GM19238 (cell line): Measurements from ENCODE around the gene ATF6.
"Not testable (repeated sequence)": the region's sequence is repeated elsewhere in the genome, so short reads cannot be mapped to it uniquely, and the experiment has no call there.

Experiments used
- DNase-seq: peaks from one replicate; pipeline ENCODE4 v3.0.0; 2011; ENCODE audit warnings: low spot score; ENCODE audit not compliant: insufficient read length

Gene ATF6

DNA sequence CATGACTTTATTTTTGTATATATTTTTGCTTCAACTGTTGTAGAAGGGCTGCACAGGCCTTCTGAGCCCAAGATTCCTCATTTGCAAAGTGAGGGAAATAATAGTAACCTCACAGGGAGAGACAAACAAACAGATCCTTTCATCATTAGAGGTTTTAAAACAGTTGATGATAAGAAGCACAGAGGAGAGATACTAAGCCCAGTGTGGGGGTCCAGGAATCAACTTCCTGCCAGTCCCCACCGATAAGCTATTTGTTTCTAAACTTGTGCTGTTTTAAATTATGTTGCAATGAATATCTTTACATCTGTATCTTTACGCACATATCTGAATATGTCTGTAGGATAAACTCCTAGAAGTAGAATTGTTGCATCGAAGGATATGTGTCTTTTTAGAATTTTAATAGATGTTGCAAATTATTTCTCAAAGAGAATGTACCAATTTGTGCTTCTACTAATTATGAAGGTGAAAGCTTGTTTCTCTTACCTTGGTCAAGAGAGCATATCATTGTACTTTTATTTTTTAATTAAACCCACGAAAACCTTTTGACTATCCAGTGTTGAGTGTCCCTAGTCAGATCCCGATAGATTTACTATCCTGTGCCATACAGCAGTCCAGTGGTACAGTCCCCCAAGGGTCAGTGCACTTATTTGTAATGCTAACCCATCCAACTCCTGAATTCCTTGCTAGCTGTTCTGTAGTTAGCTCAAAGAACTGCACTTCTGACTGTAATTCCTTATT lies 34.0 kb upstream of the ATF6 start:
- DNase-seq, result no peak

DNA sequence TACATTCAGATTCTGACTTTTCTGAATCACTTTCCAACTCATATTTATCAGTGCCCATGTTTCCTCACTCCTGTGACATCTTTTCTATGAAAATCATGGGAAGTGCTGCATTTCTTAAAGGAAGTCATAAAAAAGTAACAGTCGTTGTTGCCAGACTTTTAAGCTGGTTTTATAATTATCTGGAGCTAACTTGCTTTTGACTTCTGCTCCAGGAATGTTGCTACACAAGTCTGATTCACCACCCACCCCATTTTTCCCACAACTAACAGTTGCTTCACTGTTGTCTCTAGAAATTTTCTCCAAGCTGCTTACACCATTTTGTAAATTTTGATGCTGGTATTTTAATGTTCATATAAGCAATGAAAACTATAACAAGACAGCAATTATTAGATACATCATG lies 32.6 kb upstream of the ATF6 start:
- no peak for DNase-seq

DNA sequence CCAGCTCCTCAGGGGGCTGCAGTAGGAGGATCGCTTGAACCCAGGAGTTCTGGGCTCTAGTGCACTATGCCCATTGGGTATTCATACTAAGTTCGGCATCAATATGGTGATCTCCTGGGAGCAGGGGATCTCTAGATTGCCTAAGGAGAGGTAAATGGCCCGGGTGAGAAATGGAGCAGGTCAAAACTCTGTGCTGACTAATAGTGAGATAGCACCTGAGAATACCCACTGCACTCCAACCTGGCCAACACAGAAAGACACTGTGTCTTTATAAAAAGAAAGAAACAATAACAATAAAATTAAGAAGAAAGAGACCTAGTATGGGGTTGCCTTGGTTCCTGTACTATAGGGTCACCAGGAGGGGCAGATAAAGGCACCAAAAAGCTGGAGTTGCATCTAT lies 30.3 kb upstream of the ATF6 start:
- no peak for DNase-seq

DNA sequence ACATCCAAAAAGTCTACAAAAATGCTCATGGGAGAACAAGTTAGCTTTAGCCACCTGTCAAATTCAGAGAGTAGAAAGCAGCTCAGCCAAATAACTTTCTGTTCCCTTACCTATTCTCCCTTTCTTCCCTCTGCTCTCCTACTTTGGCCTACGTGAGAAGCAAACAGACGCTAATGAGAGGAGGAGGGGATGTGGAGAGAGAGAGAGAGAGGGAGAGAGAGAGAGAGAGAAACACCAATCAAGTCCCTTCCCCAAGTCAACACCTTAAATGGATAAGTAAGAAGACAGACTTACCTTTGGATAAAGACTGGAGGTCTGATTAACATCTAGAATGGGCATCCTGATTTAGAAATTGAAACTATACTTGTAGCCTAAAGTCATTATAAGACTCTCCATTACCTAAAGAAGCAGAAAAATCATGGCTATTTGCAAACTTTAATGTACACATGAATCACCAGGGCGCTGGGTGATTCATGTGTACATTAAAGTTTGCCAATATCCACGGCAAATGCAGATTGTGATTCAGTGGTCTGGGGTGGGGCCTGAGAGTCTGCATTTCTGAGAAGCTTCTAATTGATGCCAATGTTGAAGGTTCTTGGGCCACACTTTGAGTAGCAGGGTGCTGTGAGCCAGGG lies 29.7 kb upstream of the ATF6 start:
- DNase-seq, result no peak

DNA sequence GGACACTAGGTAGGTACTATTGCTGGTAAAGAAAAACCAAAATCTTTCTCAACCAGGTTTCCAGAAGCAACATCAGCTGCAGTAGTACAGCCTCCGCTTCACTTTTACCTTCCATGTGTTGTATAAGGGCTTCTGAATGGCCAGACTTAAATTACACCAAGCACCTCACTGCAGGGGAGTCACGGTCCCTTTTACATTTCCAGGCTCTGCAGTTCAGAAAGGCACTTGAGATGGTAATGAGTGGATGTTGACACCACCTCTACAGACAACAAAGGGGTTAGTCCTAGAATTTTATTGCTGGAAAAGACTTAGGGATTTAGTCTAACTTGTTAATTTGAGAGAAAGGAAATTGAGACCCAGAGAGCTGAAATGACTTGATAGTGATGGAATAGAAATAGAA lies 28.5 kb upstream of the ATF6 start:
- DNase-seq, result no peak

DNA sequence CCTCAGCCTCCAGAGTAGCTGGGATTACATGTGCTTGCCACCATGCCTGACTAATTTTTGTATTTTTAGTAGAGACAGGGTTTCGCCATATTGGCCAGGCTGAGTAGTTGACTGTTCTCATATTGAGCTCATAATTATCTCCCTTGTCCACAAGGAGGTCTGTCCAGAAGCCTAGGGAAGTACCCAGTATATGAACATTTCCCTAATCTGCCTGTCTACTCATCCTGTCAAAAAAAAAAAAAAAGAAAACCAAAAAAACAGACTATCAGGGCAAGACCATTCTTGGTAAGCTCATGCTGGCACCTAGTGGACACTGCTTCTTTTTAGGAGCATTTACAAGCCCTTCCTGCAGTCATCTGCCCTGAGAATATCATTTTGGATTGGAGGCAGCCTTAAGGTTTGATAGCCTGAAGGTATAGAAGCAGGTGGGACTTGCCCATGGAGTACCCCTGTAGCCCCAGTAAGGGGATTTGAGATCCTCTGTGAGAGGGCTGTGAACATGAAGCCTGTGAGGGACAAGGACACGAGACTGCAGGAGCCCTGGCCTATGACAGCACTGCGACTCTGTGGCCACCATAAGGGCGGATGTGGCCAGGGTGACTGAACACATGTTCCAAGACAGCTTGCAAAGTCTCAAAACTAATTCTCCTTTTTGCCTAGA lies 27.4 kb upstream of the ATF6 start:
- DNase-seq, result no peak

DNA sequence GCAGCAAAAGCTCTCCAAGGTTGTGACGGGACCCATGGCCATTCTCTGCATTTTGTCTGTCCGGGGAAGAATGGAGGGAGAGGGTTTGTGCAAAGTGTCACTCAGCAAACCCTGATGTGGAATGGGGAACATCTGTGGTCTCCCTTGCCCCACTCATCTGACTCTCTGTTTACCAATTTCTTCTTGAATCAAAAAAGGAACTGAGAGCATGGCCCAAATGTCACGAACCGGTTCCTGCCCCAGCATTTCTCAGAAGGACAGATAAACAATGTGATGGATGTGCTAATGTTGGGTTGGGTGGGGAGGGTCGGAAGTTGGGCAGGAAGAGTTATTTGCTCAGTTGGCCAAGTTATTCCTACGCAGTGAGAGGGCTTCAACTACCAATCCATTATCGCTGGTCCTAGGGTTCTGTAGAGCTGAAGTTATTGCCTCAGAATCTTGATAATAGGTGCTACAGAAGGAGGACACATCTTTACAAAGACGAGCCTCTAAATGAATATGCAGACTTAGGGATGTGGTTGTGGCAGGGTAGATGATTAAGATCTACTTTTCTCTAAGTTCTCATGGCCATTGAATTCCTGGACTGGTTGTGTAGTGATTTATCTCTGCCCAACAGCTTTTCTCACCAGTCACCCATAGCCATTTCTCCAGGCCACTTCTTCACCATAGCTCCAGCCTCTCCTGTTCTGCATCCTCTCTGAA lies 26.1 kb upstream of the ATF6 start:
- no peak for DNase-seq

DNA sequence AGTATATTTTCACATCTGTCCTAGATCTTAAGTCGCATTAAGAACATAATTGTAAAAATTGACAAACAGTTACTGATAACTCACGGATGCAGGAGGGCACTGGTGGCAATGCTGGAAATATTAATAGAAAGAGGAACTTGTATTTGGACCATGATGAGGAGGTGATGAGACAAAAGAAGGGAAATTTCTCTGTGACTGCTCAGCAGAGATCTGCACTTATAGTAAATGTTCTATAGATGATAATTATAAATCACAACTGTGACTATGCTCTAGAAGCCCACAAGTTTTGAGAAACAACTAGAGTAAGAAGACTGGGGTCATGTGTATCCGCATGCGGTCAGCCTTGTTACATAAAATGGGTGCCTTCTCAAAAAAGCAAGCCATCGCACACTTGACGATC lies 25.2 kb upstream of the ATF6 start:
- no peak for DNase-seq

DNA sequence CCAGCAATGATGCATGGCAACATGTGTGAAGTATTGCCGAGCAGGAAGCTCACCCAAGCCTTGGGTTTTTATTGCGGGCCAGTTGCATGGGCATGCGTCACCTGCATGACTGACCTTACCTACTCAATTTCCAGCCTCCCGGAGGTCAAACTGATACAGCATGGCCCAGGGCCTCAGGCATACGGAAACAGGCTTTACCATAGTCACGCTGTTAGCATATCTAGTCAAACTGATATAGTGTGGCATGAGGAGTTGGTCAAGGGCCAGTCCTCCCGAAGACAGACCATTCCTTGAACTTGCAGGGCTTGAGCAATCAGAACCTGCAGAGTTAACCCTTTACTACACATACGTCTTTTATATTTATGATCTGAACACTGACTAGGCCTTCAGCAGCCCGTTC lies 22.9 kb upstream of the ATF6 start:
- DNase-seq, result no peak

DNA sequence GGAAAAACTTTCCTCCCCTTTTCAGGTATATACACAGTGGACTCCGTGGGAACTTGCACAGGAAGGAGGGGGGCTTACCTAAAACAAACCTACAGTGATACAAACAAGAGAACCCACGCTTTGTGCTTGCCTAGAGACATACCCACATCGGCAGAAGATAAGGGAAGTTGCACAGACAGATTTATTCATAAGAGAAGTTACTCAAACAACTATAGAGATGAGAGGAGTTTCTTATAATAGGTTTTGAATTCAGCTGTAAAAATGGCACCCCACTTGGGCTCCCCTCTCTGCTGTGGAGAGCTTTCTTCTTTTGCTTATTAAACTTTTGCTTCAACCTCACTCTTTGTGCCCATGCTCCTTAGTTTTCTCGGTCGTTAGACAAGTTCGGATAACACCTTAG lies 18.3 kb upstream of the ATF6 start:
- DNase-seq, result no peak

DNA sequence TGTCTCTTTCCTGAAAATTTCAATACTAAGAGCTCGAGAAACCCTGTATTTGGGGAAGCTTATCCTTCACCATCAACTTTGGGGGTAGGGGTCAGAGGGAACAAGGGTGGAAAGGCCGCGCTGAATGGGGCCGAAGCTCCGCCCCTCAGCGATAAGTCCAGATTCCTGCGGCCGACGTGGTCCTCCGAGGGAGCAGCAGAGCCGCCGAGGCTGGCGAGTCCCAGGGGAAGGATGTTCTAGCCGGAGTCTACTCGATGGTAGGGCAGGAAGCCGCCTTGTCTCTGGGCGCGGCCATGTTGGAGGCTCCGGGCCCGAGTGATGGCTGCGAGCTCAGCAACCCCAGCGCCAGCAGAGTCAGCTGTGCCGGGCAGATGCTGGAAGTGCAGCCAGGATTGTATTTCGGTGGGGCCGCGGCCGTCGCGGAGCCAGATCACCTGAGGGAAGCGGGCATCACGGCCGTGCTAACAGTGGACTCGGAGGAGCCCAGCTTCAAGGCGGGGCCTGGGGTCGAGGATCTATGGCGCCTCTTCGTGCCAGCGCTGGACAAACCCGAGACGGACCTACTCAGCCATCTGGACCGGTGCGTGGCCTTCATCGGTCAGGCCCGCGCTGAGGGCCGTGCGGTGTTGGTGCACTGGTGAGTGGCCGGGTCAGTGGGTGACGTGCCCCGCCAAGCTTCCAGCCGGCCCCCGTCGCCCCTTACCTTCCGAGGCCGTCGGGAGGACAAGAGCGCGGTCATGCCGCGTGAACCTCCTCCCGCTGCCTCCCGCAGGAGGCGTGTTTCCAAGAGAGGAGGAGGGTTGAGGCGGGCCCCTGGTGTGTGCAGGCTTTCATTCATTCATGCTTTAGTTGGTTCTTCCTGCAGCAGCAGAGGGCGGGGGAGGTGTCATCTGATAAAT lies 16.4 kb upstream of the ATF6 start, which contains the start of gene DUSP12:
Gene DUSP12, plus strand, starts transcription at position 278 of the 899 bp plus-strand sequence. Its CDS starts 16 bp downstream, at position 294.
- DNase-seq, result peak; percentile 74

DNA sequence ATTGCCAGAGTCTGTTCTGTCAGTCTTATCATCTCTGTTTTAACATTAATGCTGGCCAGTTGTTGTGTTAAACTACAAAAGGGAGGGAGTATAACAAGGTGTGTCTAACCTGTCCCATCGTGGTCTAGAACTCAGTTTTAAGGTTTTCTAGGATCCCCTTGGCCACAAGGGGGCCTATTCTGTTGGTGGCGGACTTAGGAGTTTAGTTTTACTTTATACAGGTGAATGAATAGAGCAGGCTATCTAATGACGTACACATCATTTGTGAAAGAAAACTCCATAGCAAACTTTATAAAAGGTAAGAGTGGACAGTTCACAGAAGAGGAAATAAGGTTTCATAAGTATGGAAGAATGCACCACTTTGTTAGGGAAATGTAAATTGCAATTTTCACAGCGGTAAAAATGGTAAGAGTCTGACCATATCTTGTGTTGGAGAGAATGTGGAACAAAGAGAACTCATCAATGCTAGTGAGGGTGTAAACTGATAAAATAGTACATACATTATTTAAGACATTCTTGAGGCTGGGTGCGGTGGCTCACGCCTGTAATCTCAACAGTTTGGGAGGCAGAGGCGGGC lies 2.5 kb upstream of the ATF6 start:
- DNase-seq, result no peak

DNA sequence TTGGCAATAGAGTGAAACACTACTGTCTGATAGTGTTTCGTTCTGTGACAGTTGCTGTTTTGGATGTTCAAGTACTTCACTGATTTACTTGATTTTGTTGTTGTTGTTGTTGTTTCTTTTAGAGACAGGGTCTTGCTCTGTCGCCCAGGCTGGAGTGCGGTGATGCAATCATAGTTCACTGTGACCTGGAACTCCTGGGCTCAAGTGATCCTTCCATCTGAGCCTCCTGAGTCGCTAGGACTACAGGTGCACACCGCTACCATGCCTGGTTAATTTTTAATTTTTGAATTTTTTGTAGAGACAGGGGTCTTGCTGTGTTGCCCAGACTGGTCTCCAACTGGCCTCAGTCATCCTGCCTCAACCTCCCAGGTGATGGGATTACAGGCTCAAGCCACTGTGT lies 2.3 kb downstream of the ATF6 start:
- no peak for DNase-seq

DNA sequence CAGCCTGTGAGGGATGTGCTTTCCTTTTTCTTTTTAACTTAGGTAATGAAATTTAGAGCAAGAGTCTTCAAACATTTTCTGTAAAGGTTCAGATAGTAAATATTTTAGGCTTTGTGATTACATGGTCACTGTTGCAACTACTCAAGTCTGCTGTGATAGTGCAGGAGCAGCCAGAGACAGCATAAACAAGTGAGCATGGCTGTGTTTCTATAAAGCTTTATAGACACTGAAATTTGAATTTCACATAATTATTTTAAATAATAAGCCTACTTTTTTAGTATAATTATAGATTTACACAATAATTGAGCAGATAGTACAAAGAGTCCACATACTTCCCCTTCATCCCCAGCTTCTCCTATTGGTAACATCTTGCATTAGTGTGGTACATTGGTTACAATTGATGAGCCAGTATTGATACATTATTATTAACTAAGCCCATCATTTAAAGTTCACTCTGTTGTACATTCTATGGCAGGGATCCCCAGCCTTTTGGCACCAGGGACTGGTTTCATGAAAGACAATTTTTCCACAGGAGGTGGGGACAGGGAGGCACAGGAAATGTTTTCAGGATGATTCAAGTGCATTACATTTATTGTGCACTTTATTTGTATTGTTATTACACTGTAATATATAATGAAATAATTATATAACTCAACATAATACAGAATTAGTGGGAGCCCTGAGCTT lies 3.0 kb downstream of the ATF6 start:
- DNase-seq, result no peak

DNA sequence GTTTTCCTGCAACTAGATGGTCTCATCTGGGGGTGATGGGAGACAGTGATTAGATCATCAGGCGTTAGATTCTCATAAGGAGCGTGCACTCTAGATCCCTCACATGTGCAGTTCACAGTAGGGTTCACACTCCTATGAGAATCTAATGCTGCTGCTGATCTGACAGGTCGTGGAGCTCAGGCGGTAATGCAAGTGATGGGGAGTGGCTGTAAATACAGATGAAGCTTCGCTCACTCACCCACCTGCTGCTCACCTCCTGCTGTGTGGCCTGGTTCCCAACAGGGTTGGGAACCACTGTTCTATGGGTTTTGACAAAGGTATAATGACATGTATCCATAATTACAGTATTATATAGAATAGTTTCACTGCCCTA lies 3.5 kb downstream of the ATF6 start:
- DNase-seq, result not testable (repeated sequence)

DNA sequence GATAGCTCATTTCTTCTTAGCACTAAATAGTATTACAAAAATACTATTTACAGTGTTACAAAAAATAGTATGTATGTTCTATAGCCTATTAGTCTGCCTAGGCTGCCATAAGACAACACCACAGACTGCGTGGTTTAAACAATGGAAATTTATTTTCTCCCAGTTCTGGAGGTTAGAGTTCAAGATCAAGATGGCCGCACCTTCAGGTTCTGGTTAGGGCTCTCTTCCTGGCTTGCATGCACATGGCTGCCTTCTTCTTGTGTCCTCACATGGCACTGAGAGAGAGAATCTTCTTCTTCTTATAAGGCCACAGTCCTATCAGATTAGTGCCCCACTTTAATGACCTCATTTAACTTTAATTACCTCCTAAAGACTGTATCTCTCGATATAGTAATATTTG lies 4.1 kb downstream of the ATF6 start:
- DNase-seq, result no peak

DNA sequence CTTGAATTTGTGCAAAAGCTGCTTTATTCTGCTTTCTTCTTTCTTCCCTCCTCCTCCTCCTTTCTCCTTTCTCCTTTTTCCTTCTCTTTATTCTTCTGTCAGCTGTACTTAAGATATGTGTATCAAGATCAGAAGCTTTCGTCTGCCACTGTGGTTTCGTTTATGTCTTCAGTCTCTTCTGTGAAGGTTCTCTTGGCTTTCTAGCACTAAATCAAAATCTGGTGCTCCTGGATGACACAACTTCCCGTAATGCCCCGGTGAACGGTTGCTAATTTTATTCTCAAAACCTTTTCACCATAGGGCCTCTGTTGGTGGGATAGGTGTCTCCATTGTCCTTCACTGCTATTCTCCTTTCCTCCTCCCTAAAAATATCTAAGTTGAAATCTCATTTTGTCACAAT lies 5.0 kb downstream of the ATF6 start:
- DNase-seq, result no peak

DNA sequence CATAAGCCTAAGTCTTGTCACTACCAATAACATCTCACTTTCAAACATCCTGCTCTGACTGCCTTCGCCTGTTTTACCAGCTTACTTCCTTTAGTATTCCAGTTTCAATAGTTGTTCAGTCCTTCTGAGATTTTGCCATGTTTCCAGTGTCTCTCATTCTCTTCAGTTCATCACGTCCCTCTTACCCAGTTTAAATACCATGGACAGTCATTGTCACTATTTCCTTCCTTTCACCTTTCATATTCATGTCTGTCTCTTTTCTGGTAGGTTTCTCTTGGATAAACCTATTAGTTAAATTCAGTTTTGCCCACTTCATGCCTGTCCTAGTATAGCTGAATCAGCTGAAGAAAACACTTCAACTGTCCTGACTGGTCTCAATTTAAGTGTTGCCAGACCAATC lies 5.9 kb downstream of the ATF6 start:
- no peak for DNase-seq

DNA sequence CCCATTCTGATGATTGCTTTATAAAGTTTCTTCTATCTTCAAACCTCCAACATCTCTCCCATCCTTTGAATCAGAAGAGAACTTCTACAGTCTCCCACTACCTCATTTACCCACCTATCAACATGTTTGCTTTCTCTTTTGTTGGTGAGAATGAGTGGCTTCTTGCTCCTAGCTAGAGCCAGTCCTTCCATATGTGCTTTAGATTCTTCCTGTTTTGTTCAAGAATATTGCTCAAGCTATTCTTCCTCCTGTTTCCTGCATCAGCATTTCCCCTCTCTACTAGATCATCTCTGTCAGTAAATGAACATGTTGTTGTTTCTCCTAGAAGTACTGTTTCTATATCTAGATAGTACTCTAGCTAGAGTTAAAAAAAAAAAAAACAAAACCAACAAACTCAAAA lies 6.3 kb downstream of the ATF6 start:
- DNase-seq, result no peak

DNA sequence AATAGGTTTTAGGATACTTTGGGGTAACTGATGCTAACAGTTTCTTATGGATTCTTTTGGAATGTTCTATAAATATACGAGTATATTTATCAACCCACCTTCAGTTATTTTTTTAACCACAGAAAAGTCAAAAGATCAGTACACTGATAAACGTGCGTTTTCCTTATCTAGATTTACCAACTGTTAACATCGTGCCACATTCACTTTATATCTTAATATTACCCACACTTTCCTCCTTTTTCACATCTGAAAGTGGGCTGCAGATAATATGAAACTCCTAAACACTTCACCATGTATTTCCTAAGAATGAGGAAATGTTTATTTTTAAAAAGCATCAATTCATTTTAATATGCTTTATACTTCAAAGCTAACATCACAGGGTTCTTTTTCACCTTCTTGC lies 7.7 kb downstream of the ATF6 start:
- no peak for DNase-seq
